Vagina (tissue), 2 donors: ENCODE measurements around the gene ST8SIA4.

Source experiments
- POLR2A ChIP-seq, 2 donors: fragments of 450-650 bp; IDR thresholded peaks; one replicate each; pipeline ENCODE4 v1.6.1; 2017; ENCODE audit warnings: antibody characterized with exemption in 2 of 2, mild to moderate bottlenecking in 2 of 2, moderate library complexity in 2 of 2
- POLR2AphosphoS5 ChIP-seq, 2 donors: sonication (generic); formaldehyde crosslinking; IDR thresholded peaks; one replicate each; pipeline ENCODE4 v1.9.0; 2017; ENCODE audit warnings: antibody characterized with exemption in 2 of 2, mild to moderate bottlenecking in 2 of 2, low read depth in 1 of 2; ENCODE audit not compliant: insufficient read depth in 1 of 2
- TF ChIP-seq, protein P1 (sequence below), 3 experiments: fragments of 450-650 bp in 2 of 3; fragments of 200-600 bp in 1 of 3; sonication (generic) in 1 of 3; IDR thresholded peaks; one replicate each; pipeline ENCODE4 v1.5.1; 2017 to 2019; ENCODE audit warnings: antibody characterized with exemption in 3 of 3, mild to moderate bottlenecking in 2 of 3, moderate library complexity in 2 of 3

DNA sequence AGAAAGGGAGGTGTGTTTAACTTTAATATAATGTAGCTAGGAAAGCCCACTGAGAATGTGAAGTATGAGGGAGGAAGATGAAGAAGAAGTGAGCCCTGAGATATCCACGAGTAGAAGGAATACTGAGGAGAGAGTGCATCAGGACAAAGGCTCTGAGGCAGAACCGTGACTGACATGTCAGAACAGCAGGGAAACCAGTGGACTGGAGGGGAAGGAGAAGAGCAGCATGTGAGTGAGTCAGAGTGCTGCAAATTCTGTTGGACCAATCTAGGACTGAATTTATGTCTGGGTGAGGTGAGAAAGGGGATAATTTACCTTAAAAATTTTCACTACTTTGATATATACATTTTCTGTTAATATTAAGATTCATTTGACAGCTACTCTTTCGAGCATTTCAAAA lies 110.3 kb downstream of the ST8SIA4 start:
- TF ChIP-seq, protein P1, sequence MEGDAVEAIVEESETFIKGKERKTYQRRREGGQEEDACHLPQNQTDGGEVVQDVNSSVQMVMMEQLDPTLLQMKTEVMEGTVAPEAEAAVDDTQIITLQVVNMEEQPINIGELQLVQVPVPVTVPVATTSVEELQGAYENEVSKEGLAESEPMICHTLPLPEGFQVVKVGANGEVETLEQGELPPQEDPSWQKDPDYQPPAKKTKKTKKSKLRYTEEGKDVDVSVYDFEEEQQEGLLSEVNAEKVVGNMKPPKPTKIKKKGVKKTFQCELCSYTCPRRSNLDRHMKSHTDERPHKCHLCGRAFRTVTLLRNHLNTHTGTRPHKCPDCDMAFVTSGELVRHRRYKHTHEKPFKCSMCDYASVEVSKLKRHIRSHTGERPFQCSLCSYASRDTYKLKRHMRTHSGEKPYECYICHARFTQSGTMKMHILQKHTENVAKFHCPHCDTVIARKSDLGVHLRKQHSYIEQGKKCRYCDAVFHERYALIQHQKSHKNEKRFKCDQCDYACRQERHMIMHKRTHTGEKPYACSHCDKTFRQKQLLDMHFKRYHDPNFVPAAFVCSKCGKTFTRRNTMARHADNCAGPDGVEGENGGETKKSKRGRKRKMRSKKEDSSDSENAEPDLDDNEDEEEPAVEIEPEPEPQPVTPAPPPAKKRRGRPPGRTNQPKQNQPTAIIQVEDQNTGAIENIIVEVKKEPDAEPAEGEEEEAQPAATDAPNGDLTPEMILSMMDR (IDR thresholded peaks at IDR 0.05) = no peak
- no peak for TF ChIP-seq POLR2A (IDR thresholded peaks at IDR 0.05)
- no peak for TF ChIP-seq POLR2AphosphoS5 (IDR thresholded peaks at IDR 0.05; ENCODE audit: insufficient read depth in 1 of 2, low read depth in 1 of 2)
